Bone marrow (tissue), 2 donors: ENCODE data around the gene NFIB.

Source experiments
- DNase-seq, 2 donors: peaks; one replicate each; lab custom pipeline; 2025; lab: John Stamatoyannopoulos, UW

NFIB gene

DNA sequence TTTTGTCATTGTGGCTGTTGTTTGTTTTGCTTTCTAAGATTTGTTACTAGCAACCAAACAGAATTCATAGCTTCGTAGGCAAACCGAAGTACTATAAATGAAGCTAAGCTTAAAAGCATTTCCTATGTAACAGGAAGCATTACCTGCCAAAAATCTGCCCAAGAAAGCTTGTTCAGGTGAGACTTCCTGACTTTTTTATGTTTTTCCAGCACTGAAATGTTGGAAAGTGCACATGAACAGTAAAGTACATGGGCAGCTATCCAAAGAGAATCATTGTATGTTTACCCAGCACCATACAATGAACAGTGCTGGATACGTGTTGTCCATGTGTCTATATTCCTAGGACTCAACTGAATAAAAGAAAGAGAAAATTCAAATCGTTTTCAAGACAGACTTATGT lies 247.1 kb downstream of the NFIB start:
- no peak for DNase-seq

DNA sequence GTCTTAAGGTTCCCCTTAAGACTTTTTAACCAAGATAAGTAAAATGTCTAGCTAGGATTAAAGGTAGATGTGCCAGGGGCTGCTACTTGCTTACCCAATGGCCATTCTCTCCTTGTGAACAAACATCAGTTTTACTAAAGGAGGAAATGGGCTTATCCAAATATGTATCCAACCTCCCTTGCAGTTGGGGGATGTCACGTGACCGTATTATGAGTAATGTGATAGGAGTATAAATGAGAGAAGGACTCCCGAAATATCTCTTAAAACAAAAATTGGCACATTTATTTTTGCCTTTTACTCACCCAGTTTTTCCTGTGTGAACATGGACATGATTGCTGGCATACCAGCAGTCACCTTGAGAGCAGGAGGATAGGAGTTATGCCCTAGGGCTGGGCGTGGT lies 247.9 kb downstream of the NFIB start:
- no peak for DNase-seq

DNA sequence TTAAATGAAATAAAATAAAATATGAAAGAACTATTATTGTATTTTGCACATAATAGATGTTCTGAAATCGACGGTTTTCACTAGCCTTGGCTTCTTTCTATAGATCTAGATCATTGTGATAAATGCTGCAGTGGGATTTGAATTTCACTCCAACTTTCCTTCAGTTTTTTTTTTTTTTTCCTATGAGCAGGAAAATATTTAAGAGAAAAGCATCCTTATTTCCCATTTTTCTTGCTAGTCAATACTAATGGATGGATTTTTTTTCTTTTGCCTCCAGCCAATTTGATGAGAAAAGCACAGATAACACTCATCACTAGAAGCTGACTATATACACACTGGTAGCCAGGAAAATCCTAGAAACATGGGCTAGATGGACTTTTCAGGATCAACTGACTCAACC lies 249.0 kb downstream of the NFIB start:
- DNase-seq: no peak

DNA sequence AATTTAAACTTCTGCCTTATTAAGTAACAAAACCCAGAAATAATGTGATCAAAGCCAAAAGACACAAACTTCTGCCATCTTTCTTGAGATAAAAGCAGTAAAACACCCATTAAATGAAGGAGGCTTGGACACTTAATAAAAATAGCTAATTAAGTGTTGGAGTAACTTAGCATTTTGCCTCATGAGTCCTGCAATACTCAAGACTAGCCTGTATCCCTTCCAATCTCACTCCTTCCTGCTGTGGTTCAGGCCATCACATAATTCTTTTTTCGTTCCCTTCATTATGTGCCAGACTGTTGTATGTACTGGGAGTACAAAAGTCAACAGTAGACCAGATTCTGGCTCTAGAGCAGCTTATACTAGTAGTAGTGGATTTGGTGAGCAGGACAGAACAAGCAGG lies 250.2 kb downstream of the NFIB start:
- no peak for DNase-seq

DNA sequence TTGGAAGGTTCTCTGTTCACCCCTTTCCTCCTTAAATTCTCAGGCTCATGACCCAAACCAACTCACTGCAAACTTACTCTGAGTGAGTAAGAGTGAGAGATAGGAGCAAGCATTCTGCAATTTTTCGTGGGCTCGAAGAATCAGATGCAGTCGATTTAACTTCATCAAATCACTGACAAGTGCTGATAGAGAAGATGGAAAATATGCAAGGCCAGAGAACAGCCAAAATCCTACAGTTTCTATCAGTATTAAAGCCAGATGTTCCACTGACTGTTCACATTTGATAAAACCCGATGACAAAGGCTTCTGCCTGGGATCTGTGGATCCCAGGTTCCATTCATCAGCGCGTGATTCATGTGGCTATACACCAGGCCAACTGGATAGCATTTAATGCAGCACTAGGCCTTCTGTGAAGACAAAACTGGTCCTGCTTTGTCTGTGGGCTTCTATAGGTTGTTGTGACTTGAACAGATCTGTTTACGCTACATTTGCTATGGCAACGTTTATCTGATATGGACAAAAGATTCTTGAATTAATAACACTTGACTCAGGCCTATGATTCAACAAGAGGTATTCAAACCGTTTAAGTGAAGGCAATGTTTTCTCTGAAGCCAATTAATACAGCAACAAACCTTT lies 251.2 kb downstream of the NFIB start:
- DNase-seq: no peak

DNA sequence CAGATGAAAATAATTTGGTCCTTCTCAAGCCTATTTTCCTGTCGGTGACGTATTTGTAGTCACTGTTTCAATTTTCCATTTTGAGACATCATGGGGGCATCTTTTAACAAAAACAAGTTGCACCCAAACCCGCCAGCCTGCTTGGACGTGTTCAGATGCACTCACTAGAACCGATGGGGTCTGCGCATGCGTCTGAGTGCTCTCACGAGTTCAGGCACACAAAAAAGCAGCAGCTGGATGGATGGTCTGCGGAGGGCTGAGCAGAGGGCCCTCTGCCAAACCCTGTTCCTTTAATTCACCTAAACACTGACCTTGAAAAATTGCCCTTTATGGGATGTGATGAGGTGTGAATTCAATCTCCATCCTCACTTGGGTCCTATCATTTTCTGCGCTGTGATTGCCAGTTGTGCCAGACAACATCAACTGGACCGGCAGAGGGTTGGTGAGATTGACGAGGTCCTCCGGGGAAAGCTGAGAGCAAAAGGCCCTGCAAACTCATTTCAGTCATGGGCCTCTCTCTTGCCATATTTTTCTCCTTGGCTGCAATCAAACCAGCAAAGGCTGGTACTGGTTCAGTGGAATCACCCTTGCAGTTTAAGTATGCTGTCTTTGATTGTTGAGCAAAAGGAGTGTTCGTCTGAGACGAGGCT lies 251.9 kb downstream of the NFIB start:
- no peak for DNase-seq

DNA sequence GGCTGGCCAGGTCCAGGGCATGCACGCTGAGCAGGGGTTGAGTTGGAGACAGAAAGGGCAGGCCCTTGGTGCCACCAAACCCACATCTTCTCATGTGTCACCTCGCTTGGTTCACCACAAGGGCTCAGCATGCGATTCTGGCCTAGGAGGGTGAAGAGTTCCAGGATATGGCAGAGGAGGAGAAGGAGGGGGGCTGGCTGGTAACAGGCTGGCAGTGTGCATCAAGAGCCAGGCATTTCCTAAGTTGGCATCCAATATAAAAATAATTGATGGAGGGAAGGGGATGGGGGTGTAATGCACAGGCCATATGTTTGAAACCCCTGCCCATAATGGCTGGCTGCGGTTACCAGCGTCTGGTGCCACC lies 255.6 kb downstream of the NFIB start:
- DNase-seq: no peak

DNA sequence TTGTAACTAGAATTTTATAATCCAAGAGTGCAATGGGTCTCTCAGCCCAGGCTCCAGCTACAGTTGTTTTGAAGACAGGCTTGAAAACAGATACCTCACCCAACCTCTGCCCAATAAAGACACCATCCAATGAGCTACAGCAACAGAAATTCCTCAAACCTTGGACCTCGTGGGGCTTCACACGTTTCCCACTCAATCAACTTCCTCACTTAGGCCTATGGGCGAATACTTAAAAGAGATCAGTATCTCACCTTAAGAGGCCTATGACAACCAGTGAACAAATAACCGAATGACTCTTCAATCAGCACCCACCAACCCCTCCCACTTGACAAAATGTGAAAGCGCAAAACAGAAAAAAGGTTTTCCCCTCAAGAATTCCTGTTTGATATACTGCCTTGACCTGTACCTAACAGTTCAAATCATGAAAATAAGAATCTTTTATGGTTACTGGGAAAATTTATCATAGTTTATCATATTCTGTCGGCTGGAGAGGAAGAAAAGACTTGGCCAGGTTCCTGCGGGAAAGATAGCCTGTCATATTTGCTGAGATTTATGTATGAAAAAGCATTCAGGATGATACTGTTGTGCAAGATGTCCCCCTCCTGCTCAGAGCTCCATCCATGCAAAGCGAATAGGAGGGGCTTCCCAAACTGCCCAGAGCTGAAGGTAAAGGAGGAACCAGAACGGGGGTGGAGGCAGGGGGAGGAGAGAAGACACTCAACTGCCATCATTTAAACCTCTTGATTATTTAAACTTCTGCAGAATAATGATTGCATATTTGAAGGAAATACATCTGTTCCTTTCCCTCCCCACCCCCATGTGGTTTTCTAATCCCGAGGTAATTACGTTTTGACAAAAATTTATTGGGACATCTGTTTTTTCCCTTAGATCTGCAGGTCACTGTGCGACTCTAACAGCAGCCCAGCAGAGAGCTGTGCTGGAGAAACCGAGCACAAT lies 256.3 kb downstream of the NFIB start:
- no peak for DNase-seq

DNA sequence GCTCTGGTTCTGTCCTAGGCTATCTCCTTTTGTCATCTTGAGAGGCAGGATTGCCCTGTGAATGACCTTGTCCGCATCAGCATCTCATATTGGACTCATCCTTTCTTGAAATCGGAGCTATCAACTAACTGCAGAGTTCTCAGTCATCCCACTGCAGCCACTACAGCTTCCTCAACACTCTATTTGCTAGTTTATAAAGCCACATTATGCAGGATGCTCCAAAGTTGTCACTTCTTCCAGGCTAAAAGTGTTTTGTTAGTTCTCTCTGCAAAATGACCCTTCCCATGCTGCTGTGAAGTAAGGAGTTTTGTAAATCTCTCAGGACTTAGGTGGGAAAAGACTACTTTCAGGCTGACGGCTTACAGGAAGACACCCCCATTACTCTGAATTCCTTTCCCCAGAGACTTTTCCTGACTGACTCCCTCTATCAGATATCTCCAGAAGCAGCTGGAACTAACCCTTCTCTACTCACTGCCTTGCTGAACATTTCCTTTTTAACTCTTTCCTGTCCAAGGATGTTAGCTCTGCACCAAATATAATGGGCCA lies 257.6 kb downstream of the NFIB start:
- DNase-seq: no peak

DNA sequence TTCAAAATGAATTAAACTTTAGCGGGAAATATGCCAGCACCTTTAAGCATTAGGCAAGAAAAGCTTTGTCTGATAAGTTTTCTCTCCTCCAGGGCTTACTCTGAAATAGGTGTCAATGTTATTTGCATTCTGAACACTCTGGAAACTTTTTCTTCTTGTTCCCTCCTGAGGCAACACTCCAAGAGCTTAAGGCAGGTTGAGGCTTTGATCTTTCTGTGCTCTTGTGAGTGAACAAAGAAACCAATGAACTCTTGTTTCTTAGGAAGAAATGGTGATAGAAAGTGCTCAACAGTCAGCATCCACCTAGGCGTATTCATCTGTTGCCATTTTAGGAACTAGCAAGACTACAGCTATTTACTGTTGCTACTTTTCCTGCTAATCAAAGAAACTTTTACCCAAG lies 259.8 kb downstream of the NFIB start:
- DNase-seq: no peak

DNA sequence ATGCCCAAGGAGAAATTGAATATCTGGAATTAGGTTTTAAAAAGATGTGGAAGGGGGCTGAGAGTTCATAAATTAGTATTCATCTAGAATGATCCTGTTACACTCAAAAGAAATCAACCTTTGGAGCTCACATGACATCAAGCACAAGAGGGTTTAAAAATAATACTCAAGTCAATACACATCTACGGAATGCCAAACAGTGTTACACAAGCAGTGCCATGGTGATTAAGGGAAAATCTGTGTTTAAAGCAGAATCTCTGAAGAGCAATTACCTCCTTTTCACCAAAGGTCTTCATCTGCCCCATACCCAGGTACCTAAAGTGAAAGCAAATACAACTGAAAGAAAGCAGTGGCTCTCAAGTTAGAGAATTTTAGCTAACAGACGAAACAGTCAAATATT lies 261.6 kb downstream of the NFIB start:
- no peak for DNase-seq

DNA sequence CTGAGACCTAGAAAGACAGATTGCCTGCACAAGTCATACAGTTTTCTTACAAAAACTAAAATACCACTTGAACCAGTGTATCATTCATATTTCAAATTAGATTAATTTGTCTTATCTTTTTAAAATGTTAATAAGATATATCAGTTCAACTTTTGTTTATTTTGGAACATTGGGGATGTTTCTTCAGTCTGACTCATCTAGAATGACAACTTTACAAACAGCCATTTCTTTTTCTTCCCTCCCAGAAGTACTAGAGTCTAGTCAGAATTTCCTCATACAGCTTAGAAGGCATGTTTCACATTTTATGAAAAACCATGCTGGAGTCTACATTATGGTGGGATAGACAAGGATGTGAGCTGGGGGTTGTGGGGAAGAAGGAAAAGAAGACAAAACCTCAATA lies 262.5 kb downstream of the NFIB start:
- no peak for DNase-seq

DNA sequence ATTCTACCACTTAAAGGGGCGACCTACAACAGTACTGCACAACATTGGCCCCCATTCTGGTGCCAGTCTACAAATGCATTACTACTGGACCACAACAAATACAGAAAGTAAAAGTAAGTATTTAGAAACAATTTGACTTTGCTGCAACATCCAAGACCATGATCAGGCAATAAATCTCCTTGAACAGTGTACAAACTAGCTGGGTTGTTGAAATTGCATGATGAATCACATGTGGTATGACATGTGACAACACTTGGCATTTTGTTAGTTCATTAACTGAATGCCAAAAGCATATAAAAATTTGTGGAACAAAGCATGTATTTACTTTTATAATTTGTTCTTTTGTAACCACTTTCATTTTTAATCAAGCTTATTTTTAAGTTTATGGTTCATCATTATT lies 270.5 kb downstream of the NFIB start:
- no peak for DNase-seq

DNA sequence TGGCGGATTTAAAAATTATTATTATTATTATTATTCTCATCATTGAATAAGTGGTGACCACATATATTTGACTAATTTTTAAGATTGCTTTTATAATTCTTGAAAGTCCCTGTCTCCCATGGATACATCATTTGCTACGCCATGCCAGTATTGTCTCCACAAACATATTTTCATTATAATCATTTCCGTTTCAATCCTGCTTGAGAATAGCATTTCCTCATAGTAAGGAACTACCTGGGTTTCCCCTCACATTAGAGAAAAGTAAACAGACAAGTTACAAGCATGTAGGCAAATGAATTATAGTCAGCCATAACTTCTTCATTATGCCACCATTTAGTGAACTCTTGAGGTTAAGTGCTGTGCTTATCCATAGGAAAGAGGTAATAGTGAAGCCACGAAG lies 276.6 kb downstream of the NFIB start:
- no peak for DNase-seq

DNA sequence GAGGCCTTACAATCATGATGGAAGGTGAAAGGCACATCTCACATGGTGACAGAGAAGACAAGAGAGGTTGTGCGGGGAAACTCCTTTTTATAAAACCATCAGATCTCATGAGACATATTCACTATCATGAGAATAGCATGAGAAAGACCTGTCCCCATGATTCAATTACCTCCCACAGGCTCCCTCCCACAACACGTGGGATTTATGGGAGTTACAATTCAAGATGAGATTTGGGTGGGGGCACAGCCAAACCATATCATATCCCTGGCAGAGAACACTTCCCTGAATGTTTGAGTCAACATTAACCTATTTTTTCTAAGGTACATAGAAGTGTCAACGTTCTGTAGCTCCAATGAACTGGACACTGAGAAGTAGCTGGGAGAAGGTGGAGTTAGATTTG lies 280.9 kb downstream of the NFIB start:
- no peak for DNase-seq
